Subcutaneous abdominal adipose tissue (tissue), 5 donors: ENCODE data around the gene IQSEC2.

Experiments
- H3K27ac ChIP-seq: one replicate; pipeline ENCODE4 v1.7.0; 2013; ENCODE audit warnings: low read depth, mild to moderate bottlenecking, inconsistent platforms, low read length, moderate library complexity
- H3K27me3 ChIP-seq, 5 donors: one replicate each; pipeline ENCODE4 v1.7.0; 2013; ENCODE audit warnings: low read length in 5 of 5, inconsistent platforms in 1 of 5; ENCODE audit not compliant: control insufficient read depth in 5 of 5, insufficient read depth in 4 of 5
- H3K36me3 ChIP-seq, 5 donors: one replicate each; pipeline ENCODE4 v1.7.0; 2013; ENCODE audit warnings: low read length in 5 of 5; ENCODE audit not compliant: control insufficient read depth in 5 of 5, insufficient read depth in 5 of 5
- H3K4me1 ChIP-seq, 5 donors: one replicate each; pipeline ENCODE4 v1.7.0; 2013; ENCODE audit warnings: low read length in 5 of 5, mild to moderate bottlenecking in 3 of 5, moderate library complexity in 1 of 5; ENCODE audit not compliant: control insufficient read depth in 5 of 5, insufficient read depth in 5 of 5
- H3K4me3 ChIP-seq, 5 donors: one replicate each; pipeline ENCODE4 v1.7.0; 2013; ENCODE audit warnings: low read length in 5 of 5, low read depth in 1 of 5
- H3K9ac ChIP-seq, 5 donors: one replicate each; pipeline ENCODE4 v1.7.0; 2013; ENCODE audit warnings: low read length in 5 of 5, mild to moderate bottlenecking in 4 of 5, moderate library complexity in 3 of 5
- H3K9me3 ChIP-seq, 5 donors: one replicate each; pipeline ENCODE4 v1.7.0; 2013; ENCODE audit warnings: low read length in 5 of 5; ENCODE audit not compliant: control insufficient read depth in 5 of 5
- donor health status: healthy.
- donor health status: healthy.
- donor health status: healthy.
- donor health status: healthy.
- donor health status: healthy.

The IQSEC2 gene

GRCh38 chrX:53233536-53233935, 47.8 kb downstream of the IQSEC2 start:
- Histone ChIP-seq H3K9me3 (no peaks in the 10 kb centered on the region), H3K4me1 (no peaks in the 10 kb centered on the region), H3K27ac (no peak overlapping the region), H3K27me3 (peaks cover 0 to 32% (median 20%) of the 10 kb centered on the region in 5 donors), H3K4me3 (no peak overlapping the region), H3K36me3 (peaks cover 0 to 34% (median 22%) of the 10 kb centered on the region in 5 donors), H3K9ac (no peak overlapping the region)

GRCh38 chrX:53230116-53230515, 51.3 kb downstream of the IQSEC2 start:
- H3K27me3 ChIP-seq: peaks cover 0 to 21% (median 11%) of the 10 kb centered on the region in 5 donors
- H3K9me3 ChIP-seq: no peaks in the 10 kb centered on the region
- no peak overlapping the region for H3K27ac ChIP-seq
- H3K36me3 ChIP-seq: peaks cover 0 to under 1% (median 0%) of the 10 kb centered on the region in 5 donors
- no peak overlapping the region for H3K9ac ChIP-seq
- H3K4me1 ChIP-seq: peaks cover 1 to 7% (median 6%) of the 10 kb centered on the region in 5 donors
- H3K4me3 ChIP-seq: no peak overlapping the region

GRCh38 chrX:53227224-53227765, 54.1 kb downstream of the IQSEC2 start:
- H3K9me3 ChIP-seq: no peaks in the 10 kb centered on the region
- peaks cover 15 to 29% (median 27%) of the 10 kb centered on the region in 5 donors for H3K4me1 ChIP-seq
- H3K27ac ChIP-seq: no peak overlapping the region
- no peaks in the 10 kb centered on the region for H3K36me3 ChIP-seq
- no peak overlapping the region for H3K4me3 ChIP-seq
- H3K9ac ChIP-seq: no peak overlapping the region
- peaks cover 0 to 17% (median 7%) of the 10 kb centered on the region in 5 donors for H3K27me3 ChIP-seq

- H3K9me3 ChIP-seq: no peaks in the 10 kb centered on the region
- H3K36me3 ChIP-seq: peaks cover 4 to 12% (median 10%) of the 10 kb centered on the region in 5 donors
- peak within 1 kb of the TSS; percentile 93 for H3K27ac ChIP-seq
- peak within 1 kb of the TSS; percentile 93 to 98 (median 96) for H3K4me3 ChIP-seq
- H3K4me1 ChIP-seq: peaks cover 17 to 39% (median 38%) of the 10 kb centered on the region in 5 donors
- peak within 1 kb of the TSS; percentile 96 to 99 (median 99) for H3K9ac ChIP-seq
- H3K27me3 ChIP-seq: peaks cover 0 to 8% (median 0%) of the 10 kb centered on the region in 5 donors
Measured at GRCh38 chrX:53224860-53225797, 56.3 kb downstream of the IQSEC2 start, which contains the start of gene KDM5C. Gene KDM5C (minus strand): TSS chrX:53225207. CDS start chrX:53224889, 318 bp downstream.

GRCh38 chrX:53223955-53224859, 57.2 kb downstream of the IQSEC2 start:
- H3K36me3 ChIP-seq: peaks cover 10 to 21% (median 19%) of the 10 kb centered on the region in 5 donors
- H3K9me3 ChIP-seq: no peaks in the 10 kb centered on the region
- no peaks in the 10 kb centered on the region for H3K27me3 ChIP-seq
- peak overlapping the region; percentile 93 for H3K27ac ChIP-seq
- peak overlapping the region; percentile 93 to 98 (median 96) for H3K4me3 ChIP-seq
- H3K4me1 ChIP-seq: peaks cover 17 to 40% (median 38%) of the 10 kb centered on the region in 5 donors
- peak overlapping the region; percentile 96 to 99 (median 99) for H3K9ac ChIP-seq

- Histone ChIP-seq H3K9ac (peak overlapping the region; percentile 96 to 99 (median 99)), H3K27me3 (no peaks in the 10 kb centered on the region), H3K4me3 (peak overlapping the region; percentile 93 to 98 (median 96)), H3K9me3 (no peaks in the 10 kb centered on the region), H3K4me1 (peaks cover 17 to 40% (median 38%) of the 10 kb centered on the region in 5 donors), H3K27ac (peak overlapping the region; percentile 93), H3K36me3 (peaks cover 15 to 30% (median 30%) of the 10 kb centered on the region in 5 donors)
Measured at GRCh38 chrX:53223068-53223693, 58.2 kb downstream of the IQSEC2 start.
